ENCODE measurements around the gene CFAP54. TPM values are rescaled to one million over a fixed set of nuclear protein-coding genes. Genes with fewer than 3 reads are reported as not detected.

The CFAP54 gene
- total RNA-seq, 1 donor from 2014 or later = 0.64 TPM

GRCh38 chr12:96808587-96808986 lies 319.2 kb downstream of the CFAP54 start:
- ATAC-seq (ENCODE audit: low read depth) = no peak
- TF ChIP-seq CTCF (IDR thresholded peaks at IDR 0.05) = no peak
- ChIA-PET CTCF (no interaction called here), POLR2A (no interaction called here)
- DNase-seq = no peak
- H3K4me1 Mint-ChIP-seq = no peaks in the 10 kb centered on the region
- intact Hi-C loops (cut with micrococcal nuclease) = no loop called here
- no peaks in the 10 kb centered on the region for H3K27me3 Mint-ChIP-seq
- H3K27ac Mint-ChIP-seq = no peak overlapping the region
- H3K9me3 Mint-ChIP-seq = peaks cover 16% of the 10 kb centered on the region
- H3K4me3 Mint-ChIP-seq = no peak overlapping the region
- H3K36me3 Mint-ChIP-seq (ENCODE audit: low read depth) = no peaks in the 10 kb centered on the region

- Mint-ChIP-seq H3K9me3 (peaks cover 13% of the 10 kb centered on the region), H3K36me3 (ENCODE audit: low read depth) (no peaks in the 10 kb centered on the region), H3K4me3 (no peak overlapping the region), H3K27ac (no peak overlapping the region), H3K27me3 (no peaks in the 10 kb centered on the region), H3K4me1 (no peaks in the 10 kb centered on the region)
- POLR2A ChIA-PET = no interaction called here
- DNase-seq = no peak
- CTCF ChIA-PET = no interaction called here
- intact Hi-C loops (cut with micrococcal nuclease) = no loop called here
- TF ChIP-seq CTCF (IDR thresholded peaks at IDR 0.05) = no peak
- no peak for ATAC-seq (ENCODE audit: low read depth)
These were observed 320.1 kb downstream of the CFAP54 start for GRCh38 chr12:96809522-96809921.

- no peaks in the 10 kb centered on the region for H3K36me3 Mint-ChIP-seq (ENCODE audit: low read depth)
- CTCF ChIA-PET = no interaction called here
These were observed 320.7 kb downstream of the CFAP54 start for GRCh38 chr12:96810057-96810456.

GRCh38 chr12:96810477-96810876 lies 321.1 kb downstream of the CFAP54 start:
- POLR2A ChIA-PET = no interaction called here
- DNase-seq (no peak), ATAC-seq (ENCODE audit: low read depth) (no peak)
- Mint-ChIP-seq H3K4me1 (no peaks in the 10 kb centered on the region), H3K36me3 (ENCODE audit: low read depth) (no peaks in the 10 kb centered on the region), H3K27me3 (no peaks in the 10 kb centered on the region), H3K9me3 (peaks cover 8% of the 10 kb centered on the region), H3K27ac (no peak overlapping the region), H3K4me3 (no peak overlapping the region)
- intact Hi-C loops (cut with micrococcal nuclease) = no loop called here
- CTCF ChIA-PET = no interaction called here
- no peak for TF ChIP-seq CTCF (IDR thresholded peaks at IDR 0.05)

More at GRCh38 chr12:96810057-96810456, 320.7 kb downstream of the CFAP54 start:
- Mint-ChIP-seq H3K27ac (no peak overlapping the region), H3K4me3 (no peak overlapping the region), H3K27me3 (no peaks in the 10 kb centered on the region), H3K9me3 (peaks cover 12% of the 10 kb centered on the region), H3K4me1 (no peaks in the 10 kb centered on the region)
- DNase-seq = no peak
- intact Hi-C loops (cut with micrococcal nuclease) = no loop called here
- POLR2A ChIA-PET = no interaction called here
- no peak for TF ChIP-seq CTCF (IDR thresholded peaks at IDR 0.05)
- ATAC-seq (ENCODE audit: low read depth) = no peak

- Mint-ChIP-seq H3K27ac (no peak overlapping the region), H3K4me1 (no peaks in the 10 kb centered on the region), H3K4me3 (no peak overlapping the region), H3K36me3 (ENCODE audit: low read depth) (no peaks in the 10 kb centered on the region), H3K27me3 (no peaks in the 10 kb centered on the region), H3K9me3 (peaks cover 8% of the 10 kb centered on the region)
- POLR2A ChIA-PET = no interaction called here
- TF ChIP-seq CTCF (IDR thresholded peaks at IDR 0.05) = no peak
- ATAC-seq (ENCODE audit: low read depth) = no peak
- CTCF ChIA-PET = no interaction called here
- DNase-seq = no peak
- intact Hi-C loops (cut with micrococcal nuclease) = no loop called here
These were observed 321.7 kb downstream of the CFAP54 start for GRCh38 chr12:96811083-96811482.

Data from activated B cell treated with CpG ODN at 0.5 μM for 24 hours (primary cell).